Ammon's horn (tissue), 1 donor: Measurements from ENCODE around the gene PPP3CA.
"Not testable (repeated sequence)": the region's sequence is repeated elsewhere in the genome, so short reads cannot be mapped to it uniquely, and the experiment has no call there.

ENCODE experiments used
- DNase-seq: peaks from one replicate; pipeline ENCODE4 v3.0.0-alpha.2; 2016; ENCODE audit warnings: low spot score

The PPP3CA gene

DNA sequence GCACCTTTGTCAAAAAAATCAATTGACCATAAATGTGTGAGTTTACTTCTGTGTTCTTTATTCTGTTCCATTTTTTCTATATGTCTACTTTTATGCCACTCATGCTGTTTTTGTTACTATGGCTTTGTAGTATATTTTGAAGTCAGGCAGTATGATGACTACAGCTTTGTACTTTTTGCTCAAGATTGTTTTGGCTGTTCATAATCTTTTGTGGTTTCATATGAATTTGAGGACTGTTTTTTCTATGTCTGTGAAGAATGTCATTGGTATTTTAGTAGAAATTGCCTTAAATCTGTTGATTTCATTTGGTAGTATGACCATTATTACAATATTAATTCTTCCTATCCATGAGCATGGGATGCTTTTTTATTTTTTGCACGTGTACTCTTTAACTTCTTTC is 346.8 kb downstream of the PPP3CA start:
- DNase-seq, result no peak

DNA sequence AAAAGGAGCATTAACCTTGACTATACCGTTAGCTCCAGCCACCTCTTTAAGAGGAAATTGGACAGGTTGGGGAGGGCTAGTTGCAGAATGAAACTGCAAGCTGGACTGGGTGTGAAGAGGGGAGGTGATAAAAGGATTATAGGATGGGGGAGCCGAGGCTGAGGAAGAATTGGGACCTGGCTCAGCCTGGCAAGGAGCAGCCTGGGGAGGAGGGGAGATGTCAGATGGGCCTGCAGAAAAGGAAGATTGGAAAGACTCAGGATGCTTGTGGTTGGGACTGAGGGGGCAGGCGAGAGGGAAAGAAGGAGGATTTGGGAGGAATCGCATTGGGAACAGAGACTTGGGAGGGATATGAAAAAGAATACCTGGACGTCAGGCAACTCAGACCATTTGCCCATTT is 351.7 kb downstream of the PPP3CA start:
- DNase-seq, result no peak

DNA sequence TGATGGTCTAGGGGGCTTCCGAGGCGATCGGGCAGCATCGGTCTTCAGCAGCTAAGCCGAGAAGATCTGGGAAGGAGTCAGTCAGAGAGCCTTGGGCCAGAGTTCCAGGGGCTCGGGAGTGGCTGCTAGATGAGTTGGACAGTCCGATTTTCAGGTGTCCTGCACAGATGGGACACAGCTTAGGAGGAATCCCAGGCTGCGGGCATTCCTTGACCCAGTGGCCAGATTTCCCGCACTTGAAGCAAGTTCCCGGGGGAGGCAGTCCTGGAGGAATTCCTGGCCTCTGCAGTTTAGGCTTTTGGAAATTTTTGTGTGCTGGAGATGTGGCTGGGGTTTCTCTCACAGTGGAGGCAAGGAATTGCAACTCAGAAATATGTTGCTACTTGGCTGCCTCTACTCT is 352.3 kb downstream of the PPP3CA start:
- not testable (repeated sequence) for DNase-seq

DNA sequence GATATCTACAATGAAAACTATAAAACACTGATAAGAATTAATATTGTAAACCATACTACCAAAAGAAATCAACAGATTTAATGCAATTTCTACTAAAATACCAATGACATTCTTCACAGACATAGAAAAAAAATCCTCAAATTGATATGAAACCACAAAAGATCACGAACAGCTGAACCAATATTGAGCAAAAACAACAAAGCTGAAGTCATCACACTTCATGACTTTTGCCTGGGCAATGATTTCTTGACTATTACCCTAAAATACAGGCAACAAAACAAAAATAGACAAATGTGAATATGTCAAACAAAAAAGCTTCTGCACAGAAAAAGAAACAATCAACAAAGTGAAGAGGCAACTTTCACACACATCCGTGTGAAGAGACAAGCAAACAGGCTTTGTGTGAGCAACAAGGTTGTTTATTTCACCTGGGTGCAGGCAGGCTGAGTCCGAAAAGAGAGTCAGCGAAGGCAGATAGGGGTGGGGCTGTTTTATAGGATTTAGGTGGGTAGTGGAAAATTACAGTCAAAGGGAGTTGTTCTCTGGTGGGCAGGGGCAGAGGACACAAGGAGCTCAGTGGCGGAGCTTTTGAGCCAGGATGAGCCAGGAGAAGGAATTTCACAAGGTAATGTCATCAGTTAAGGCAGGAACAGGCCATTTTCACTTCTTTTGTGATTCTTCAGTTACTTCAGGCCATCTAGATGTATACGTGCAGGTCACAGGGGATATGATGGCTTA is 355.8 kb downstream of the PPP3CA start:
- not testable (repeated sequence) for DNase-seq

DNA sequence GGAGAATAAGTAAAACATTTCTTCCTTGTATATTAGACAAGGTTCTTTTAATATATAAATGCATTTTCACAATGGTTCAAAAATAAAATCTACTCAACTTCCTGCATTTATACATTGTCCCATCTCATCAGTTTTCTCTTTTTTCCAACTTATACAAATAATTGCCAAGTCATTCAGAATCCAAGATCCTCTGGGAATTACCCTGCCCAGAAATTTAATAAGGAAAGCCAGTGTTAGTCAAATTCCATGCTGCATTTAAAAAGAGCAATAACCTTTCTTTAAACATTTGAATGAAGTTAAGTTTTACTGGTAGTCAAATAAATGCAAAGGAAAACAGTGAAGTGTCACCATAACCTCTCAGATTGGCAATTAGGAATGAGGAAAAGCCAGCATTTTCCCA is 357.9 kb downstream of the PPP3CA start:
- no peak for DNase-seq

DNA sequence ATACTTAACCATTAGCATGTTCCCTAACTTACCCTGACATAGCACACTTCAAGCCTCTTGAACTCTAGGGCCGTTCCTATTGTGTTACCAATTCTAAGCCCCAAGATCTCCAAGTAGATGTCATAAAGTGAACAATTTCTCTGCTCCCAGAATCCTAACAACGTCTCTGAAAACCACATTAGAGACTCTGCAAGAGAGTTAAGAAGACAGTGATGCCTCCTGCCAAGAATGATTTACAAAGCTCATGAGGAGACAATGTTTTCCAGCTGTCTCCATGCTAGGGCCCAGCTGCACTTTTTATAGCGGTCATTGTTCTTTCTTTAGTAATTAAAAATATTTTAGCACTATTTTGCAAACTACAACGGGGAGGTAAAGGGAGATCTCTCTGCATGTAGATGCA is 358.4 kb downstream of the PPP3CA start:
- no peak for DNase-seq

DNA sequence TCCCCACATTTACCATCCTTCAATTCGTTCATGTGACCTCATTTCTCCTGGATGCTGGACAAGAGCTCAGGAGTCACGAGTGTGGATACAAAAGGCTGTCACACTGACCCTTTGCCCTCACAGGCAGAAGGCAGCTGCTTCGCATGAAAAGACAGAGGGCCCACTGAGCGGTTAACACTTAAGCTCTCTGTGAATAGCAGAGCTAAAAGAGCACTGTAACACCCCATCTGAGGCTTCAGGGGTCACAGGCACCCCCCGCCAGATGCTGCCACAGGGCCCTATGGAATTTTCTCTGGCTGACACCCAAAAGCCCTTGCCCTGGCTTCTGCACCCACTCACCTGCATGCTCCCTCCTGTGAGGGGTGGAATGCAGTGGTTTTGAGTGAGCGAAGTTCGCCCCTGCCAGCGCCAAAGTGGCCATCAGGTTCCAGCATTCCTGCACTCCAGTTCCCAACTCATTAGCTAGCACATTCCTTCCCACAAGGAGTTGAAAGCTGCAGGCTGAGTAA is 360.9 kb downstream of the PPP3CA start:
- no peak for DNase-seq

DNA sequence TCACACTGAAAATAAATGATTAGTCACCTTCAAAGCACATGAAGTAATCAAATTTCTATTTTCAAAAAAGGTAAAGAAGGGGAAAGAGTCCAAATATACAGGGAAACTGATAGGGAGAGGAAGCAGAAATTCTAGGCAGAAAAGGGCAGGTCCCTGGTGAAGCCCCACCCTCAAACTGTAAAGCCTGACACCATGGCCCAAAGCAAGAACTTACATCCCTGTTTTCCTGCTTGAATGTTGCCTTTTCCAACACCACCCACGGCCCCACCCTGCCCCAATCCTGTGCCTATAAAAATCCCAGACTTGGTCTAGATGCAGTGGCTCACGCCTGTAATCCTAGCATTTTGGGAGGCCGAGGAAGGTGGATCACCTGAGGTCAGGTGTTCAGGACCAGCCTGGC is 361.8 kb downstream of the PPP3CA start:
- DNase-seq, result no peak

DNA sequence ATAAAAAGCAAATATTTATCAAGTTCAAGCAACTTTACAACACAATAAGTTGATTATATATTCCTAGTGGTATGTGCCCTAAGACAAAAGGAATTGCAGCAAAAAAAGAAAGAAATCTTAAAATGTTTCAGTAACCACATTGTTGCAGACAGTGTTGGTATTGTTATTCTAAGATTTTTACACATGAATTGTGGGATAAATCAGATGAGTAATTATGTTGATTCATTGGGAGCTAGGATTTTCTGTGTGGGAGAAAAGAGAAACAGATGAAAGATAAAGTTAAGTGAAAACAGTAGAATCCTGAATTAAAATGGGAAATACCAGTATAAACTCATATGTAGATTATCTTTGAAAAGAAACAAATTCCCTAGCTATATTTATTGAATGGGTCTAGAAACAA is 362.4 kb downstream of the PPP3CA start:
- DNase-seq, result no peak

DNA sequence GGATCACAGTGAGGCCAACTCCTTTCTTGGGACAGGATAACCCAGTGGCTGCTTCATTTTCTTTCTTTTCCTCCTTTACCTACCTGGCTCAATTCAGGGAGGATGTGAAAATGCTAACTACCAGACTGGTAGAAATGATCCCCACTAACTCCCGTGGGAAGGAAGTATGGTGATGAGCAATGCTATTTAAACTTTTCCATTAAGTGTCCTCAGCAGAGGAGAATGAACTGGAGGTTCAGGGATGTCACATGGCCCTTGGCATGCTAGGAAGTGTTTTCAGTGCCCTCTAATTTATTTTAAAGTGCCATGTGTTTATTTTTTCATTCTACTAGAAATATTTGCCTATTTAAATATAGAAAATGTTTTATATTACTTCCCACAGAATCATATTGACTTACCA is 363.9 kb downstream of the PPP3CA start:
- no peak for DNase-seq

DNA sequence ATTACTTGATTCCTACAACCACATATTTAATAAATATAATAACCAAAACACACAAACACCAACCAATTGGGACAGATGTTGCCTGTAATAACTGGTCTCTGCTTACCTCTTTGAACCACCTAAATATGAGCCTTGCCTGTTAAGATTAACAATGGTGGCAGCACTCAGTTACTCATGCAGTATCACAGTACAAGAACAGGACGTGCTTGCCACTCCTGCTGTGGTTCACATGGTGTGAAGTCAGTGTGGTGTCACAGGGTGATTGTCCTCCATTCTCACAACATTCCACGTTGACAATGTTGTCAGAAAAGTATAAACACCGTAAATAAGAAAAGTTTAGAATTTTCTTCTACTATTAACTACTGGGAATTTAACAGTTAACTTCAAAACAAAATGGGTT is 365.0 kb downstream of the PPP3CA start:
- no peak for DNase-seq

DNA sequence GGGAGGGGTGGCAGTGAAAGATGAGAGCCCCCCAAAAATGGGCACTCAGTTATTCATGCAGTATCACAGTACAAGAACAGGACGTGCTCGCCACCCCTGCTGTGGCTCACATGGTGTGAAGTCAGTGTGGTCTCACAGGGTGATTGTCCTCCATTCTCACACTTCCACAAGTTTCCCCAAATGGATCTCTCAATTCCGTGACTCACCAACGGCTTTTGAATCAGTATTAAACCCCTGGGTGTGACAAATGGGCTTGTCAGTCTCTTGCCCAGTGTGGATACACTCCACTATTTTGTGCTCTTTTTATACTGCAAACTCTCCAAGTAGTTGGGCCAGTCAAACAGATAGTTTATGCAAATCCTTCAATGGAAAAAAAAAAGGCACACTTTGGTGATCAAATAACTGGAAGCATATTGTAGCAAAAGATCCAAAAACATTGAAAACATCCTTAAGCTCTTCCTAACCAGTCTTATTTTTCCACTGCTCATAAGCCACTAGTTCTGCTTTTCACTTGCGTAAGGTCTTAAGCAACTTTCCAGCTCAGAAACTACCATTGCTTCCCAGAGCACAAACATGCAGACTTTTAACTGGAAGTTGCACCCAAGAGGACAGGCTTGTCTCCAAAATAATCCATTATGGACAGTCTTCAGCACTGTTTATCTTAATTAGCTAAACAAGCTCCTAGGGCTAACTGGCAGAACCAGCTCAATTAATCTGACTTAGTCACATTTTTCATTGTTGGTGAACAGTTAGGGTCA is 365.7 kb downstream of the PPP3CA start:
- peak; percentile 20 for DNase-seq

DNA sequence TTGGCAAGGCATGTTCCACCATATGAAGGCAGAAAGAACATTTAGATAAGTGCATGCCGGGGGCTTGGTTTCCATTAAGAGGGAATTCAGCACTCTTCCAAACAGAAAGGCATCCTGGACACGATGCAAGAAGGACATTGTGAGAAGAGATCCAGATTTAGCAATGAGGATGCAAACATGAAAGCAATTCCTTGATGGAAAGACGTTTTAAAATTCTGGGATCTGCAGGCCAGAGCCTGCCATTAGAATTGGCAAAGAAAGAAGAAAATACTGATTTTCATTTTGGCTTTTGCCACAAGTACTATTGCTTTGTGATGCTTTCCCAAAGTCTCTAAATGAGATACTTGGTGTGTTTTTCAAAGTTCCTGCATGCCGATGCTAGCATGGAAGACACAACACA is 367.6 kb downstream of the PPP3CA start:
- DNase-seq, result no peak

DNA sequence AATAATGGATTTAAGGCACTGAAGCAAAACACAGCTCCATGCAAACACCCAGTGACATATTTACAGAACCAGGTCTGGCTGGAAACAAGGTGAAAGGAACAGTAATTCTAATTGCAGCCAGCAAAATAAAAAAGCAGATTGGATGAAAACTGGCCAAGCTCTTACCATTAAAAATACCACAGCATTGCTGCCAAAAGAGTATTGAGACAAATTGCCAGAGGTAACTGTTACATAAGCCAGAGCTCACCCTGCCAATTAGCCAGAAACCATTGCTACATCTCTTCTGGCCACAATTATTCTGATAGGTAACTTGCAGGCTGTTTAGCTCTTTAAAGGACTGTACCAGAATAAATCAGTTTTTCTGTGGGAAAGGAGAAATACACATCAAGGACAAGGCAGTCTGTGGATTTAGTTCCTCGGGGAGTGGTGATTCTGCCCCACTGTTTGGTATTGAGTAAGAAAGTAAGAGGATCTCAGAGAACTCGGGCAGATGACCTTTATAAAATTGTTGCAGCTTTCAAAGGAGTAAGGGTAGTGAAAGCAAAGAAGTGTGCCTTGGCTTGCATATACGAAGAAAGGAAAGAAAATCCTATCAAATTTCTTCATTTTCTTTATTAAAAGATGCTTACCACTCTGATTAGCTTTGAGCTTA is 369.5 kb downstream of the PPP3CA start:
- DNase-seq, result peak; percentile 22

DNA sequence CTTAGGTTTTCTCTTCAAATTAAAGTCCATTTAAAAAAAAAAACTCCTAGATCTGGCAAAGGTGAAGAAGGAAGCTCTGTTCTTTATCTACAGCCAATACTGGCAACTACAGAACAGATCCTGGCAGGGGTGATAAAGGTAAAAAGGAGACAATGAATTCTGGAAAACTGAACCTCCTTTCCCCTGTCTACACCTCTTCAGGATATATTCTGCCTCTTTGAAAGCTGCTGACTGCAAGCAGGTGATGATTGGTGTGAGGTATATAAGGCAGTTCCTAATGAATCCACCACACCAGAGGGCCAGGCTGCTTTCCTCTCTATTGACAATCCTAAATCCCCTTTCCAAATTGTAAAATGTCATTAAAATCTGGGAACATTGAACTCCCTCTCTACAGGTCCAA is 370.1 kb downstream of the PPP3CA start:
- DNase-seq, result no peak
